Testis (tissue), 2 donors: Measurements from ENCODE around the gene KRTAP3-2.

Experiments
- CTCF ChIP-seq, 3 experiments: fragments of 450-650 bp in 2 of 3; fragments of 200-600 bp in 1 of 3; sonication (generic) in 1 of 3; IDR thresholded peaks; one replicate each; pipeline ENCODE4 v1.5.1; 2016 to 2019; ENCODE audit warnings: antibody characterized with exemption in 3 of 3, mild to moderate bottlenecking in 2 of 3, moderate library complexity in 1 of 3
- POLR2A ChIP-seq: fragments of 450-650 bp; IDR thresholded peaks from one replicate; pipeline ENCODE4 v1.6.1; 2017; ENCODE audit warnings: antibody characterized with exemption, mild to moderate bottlenecking, moderate library complexity

GRCh38 chr17:40978575-40979151, 21.0 kb downstream of the KRTAP3-2 start:
- no peak for TF ChIP-seq POLR2A
- no peak for TF ChIP-seq CTCF (IDR thresholded peaks at IDR 0.05)
